Activated T-cell treated with anti-CD3 and anti-CD28 coated beads, Interleukin-2, amount 50 U/mL, for 72 hours (primary cell): ENCODE measurements around the gene DHRS2. TPM values are rescaled to one million over a fixed set of nuclear protein-coding genes. Genes with fewer than 3 reads are reported as not detected.

Experiments
- ATAC-seq, 2 donors: fragments of 150-1000 bp; cut with Tn5 transposase; replicated peaks in 1 of 2; 2 replicates each; pipeline ENCODE4 v1.10.0; 2021; ENCODE audit warnings: moderate library complexity in 2 of 2, mild to moderate bottlenecking in 1 of 2
- DNase-seq, 2 donors: peaks; one replicate each; pipeline ENCODE4 v3.0.0; 2021 to 2022; ENCODE audit warnings: mixed read lengths in 1 of 2
- H3K27ac Mint-ChIP-seq: one replicate; pipeline ENCODE4 v1.8.0; 2022; ENCODE audit warnings: mild to moderate bottlenecking, moderate library complexity, mixed read lengths
- H3K27me3 Mint-ChIP-seq: one replicate; pipeline ENCODE4 v1.8.0; 2022; ENCODE audit warnings: low read depth, mixed read lengths
- H3K36me3 Mint-ChIP-seq, 2 donors: one replicate each; pipeline ENCODE4 v1.8.0; 2022; ENCODE audit warnings: mixed read lengths in 2 of 2, mild to moderate bottlenecking in 1 of 2; ENCODE audit not compliant: insufficient read depth in 2 of 2
- H3K4me1 Mint-ChIP-seq: one replicate; pipeline ENCODE4 v1.8.0; 2022; ENCODE audit warnings: low read depth, mixed read lengths
- H3K4me3 Mint-ChIP-seq, 2 donors: one replicate each; pipeline ENCODE4 v1.8.0; 2022; ENCODE audit warnings: mild to moderate bottlenecking in 2 of 2, mixed read lengths in 2 of 2, moderate library complexity in 2 of 2
- H3K9me3 Mint-ChIP-seq, 2 donors: one replicate each; pipeline ENCODE4 v1.8.0; 2022; ENCODE audit warnings: mixed read lengths in 2 of 2
- total RNA-seq, 2 donors: library from RNA; stranded (reverse); gene quantifications; one replicate each; pipeline ENCODE4 v1.2.3, GENCODE V29; 2022

DHRS2 gene
- total RNA-seq, 2 donors from 2014 or later: 5.0 to 10.6 TPM

DNA sequence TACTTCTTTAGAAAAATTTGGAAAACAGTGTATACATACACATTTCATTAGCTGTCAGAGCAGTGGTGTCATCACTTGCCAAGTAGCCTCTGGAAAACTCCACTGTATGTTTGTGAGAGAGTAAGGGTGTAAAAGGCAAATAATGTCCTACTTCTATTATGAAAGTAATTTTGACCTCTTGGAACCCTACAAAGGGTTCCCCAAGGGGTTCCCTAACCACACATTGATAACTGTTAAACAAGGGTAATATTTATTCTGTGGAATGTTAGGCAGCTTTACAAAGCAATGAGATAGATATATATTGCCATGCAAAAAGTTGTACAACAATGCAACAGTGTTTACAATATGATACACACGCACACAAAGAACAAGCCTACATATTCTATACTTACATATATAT lies 18.6 kb upstream of the DHRS2 start:
- ATAC-seq (no peak), DNase-seq (no peak)
- Mint-ChIP-seq H3K36me3 (no peaks in the 10 kb centered on the region), H3K27me3 (peaks cover 8% of the 10 kb centered on the region), H3K27ac (no peak overlapping the region), H3K9me3 (no peaks in the 10 kb centered on the region), H3K4me3 (no peak overlapping the region), H3K4me1 (no peaks in the 10 kb centered on the region)

DNA sequence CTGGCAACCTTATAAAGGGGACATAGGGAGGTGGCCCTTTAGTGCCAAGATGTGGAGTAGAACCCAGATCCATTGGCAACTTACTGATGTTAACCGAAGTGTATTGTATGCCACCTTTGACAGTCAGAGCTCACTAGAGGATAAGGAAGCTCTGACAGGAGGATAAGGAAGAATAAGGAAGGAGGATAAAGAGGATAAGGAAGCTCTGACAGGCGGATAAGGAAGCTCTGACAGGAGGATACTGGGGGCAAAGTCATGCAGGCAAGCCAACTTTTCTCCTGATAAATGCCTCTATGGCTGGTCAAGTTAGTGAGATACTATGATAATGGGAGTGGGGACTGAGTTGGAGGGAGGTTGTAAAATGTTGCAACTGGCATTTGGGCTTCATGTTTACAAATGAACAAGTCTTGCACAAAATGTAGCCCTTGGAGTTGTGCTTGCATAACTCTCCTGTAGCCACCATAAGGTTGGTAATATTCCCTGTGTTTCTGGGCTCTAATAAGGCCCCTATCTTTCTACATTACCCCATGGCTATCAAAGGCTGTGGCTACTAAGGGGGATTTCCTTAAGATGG lies 17.7 kb upstream of the DHRS2 start:
- ATAC-seq (no peak), DNase-seq (no peak)
- no peaks in the 10 kb centered on the region for H3K36me3 Mint-ChIP-seq
- H3K27ac Mint-ChIP-seq: no peak overlapping the region
- no peak overlapping the region for H3K4me3 Mint-ChIP-seq
- H3K27me3 Mint-ChIP-seq: peaks cover 12% of the 10 kb centered on the region
- H3K4me1 Mint-ChIP-seq: no peaks in the 10 kb centered on the region
- no peaks in the 10 kb centered on the region for H3K9me3 Mint-ChIP-seq

GRCh38 chr14:23620177-23620702 lies 15.9 kb upstream of the DHRS2 start:
- DNase-seq (no peak), ATAC-seq (no peak)
- Mint-ChIP-seq H3K27ac (no peak overlapping the region), H3K9me3 (peaks cover 5% of the 10 kb centered on the region in 2 donors), H3K27me3 (peaks cover 12% of the 10 kb centered on the region), H3K4me3 (no peak overlapping the region), H3K36me3 (peaks cover 5 to 6% of the 10 kb centered on the region in 2 donors), H3K4me1 (no peaks in the 10 kb centered on the region)

DNA sequence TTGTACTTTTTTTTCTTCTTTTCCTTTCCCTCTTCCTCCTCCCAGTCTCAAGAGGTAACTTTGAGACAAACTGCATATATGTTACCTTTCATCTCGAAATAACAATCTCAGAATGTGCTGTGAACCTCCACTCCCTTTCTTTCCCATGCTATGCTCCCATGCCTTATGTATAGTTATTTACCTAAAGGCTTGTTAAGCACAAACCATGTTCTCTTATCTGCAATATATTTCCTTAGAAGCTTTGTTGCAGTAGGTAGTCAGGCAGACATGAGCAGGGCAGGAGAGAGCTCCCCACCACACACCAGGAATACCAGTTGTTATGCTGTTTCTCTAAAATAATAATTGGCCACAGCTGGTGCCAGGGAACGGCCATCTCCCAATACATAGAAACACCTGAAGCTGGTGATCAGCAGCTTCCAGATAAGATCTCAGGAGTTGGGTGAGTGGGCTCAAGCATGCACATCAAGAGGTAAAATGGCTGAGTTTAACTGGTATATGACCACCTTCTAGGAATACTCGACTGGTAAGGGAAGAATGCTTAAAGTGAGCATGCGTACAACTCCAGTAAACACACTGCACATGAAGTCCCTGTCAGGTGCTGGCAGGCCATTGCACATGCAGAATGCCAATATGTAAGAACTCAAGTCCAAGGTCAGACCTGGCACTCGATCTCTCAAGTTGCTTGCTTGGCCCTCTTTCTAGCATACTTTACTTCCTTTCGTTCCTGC lies 14.8 kb upstream of the DHRS2 start:
- ATAC-seq (no peak), DNase-seq (no peak)
- H3K4me1 Mint-ChIP-seq: no peaks in the 10 kb centered on the region
- H3K9me3 Mint-ChIP-seq: peaks cover 5% of the 10 kb centered on the region in 2 donors
- H3K27me3 Mint-ChIP-seq: peaks cover 12% of the 10 kb centered on the region
- H3K36me3 Mint-ChIP-seq: peaks cover 5 to 6% of the 10 kb centered on the region in 2 donors
- no peak overlapping the region for H3K27ac Mint-ChIP-seq
- no peak overlapping the region for H3K4me3 Mint-ChIP-seq

DNA sequence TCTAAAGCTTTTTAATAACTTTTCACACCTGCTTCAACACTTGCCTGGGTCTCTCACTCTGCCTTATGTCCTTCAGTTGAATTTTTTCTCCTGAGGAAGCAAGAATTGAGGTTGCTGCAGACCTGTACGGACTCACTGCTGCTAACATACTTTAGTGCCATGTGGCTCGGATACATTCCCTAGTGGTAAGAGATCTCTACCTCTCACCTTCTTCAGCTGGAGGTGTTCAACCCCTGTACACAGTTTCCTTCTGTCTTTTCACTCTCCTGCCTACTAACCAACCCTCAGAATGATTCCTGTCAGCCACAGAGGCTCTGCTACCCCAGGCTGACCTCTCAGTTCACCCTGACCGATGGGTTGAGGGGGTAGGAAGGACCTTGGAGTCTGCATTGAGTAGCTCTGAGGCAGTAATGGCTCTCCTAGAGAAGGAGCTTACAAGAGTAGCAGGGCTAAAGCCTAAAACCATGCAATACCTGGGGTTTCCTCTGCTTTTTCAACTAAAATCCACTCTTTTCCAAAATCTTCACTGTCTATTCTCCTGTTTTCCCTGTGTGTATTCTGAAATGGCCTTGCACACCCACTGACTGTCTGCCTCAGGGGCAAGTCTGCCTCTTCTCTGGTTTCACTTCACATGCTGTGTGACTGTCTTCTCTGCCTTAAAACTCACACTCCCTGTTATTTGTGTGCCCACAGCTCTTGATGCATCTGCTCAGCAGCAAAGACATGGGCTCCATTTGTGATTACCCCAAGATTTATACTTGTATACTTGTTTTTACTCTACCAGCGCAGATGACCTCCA lies 14.0 kb upstream of the DHRS2 start:
- DNase-seq (no peak), ATAC-seq (no peak)
- Mint-ChIP-seq H3K36me3 (peaks cover 5 to 6% of the 10 kb centered on the region in 2 donors), H3K9me3 (peaks cover 5 to 6% of the 10 kb centered on the region in 2 donors), H3K4me1 (no peaks in the 10 kb centered on the region), H3K4me3 (no peak overlapping the region), H3K27me3 (peaks cover 12% of the 10 kb centered on the region), H3K27ac (no peak overlapping the region)

DNA sequence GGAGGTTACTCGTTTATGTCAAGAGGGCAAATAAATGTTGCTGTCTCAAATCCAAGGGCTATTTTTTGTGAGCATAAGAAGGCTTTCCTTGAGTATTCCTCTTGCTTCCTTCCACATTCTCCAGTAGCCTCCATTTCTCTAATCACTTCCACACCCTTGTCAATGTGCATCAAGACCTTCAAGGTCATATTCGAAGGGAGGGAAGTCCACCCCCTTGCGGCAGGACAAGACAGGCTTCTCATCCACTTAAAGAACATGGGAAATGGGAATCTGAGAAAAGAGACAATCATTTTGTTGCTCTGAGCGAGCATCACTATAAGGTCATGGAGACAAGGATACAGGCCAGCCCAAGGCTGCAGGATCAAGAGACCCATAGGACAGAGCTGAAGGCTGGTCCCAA lies 13.2 kb upstream of the DHRS2 start:
- Mint-ChIP-seq H3K27me3 (peaks cover 12% of the 10 kb centered on the region), H3K27ac (no peak overlapping the region), H3K4me3 (no peak overlapping the region), H3K9me3 (peaks cover 5 to 6% of the 10 kb centered on the region in 2 donors), H3K4me1 (no peaks in the 10 kb centered on the region), H3K36me3 (peaks cover 5 to 6% of the 10 kb centered on the region in 2 donors)
- no peak for DNase-seq
- no peak for ATAC-seq

DNA sequence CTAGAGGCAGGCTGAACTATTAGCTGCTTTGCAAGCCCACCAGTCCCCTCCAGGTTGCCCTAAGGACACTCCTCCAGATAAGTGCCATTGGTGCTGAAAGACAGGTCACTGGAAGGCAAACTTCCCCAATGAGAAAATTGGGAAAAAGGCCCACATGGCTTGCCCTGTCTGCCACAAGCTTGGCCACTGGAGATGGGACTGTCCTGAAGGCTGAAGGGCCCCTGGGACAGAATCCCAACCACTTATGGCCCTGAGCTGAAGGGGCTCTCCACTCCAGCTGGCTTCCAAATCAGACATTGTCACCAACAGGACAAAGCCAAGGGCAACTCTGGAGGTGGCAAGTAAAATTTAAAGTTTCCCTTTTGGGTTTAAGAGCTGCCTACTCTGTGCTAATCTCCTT lies 12.2 kb upstream of the DHRS2 start:
- Mint-ChIP-seq H3K27me3 (peaks cover 12% of the 10 kb centered on the region), H3K9me3 (peaks cover 5 to 6% of the 10 kb centered on the region in 2 donors), H3K36me3 (peaks cover 5 to 6% of the 10 kb centered on the region in 2 donors), H3K4me1 (no peaks in the 10 kb centered on the region), H3K27ac (no peak overlapping the region), H3K4me3 (no peak overlapping the region)
- ATAC-seq: no peak
- no peak for DNase-seq

DNA sequence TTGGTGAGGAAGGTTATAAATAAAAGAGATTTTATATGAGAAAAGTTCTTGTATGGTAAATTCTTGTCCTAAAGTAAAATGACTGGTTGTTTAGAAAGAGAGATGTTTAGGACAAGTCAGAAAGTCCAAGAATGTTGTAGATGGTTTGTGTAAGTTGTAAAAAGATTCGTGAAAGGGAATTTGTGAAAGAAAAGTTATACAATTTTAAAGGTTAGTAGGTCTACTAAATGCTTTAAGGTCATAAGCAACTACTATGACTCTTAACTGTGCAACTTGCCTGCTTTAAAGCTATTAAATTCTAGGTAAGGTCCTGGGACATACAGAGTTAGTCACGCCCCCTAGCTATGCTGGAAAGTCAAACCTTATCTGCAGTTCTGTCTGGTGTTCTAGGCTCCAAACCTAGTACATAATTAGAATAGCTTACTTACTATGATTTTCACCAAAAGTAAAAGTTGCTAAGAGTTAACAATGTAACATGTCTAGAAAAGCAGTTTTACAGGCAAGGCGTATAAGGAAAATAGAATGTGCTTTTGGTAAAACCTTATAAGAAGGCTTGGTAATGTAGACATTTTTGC lies 11.2 kb upstream of the DHRS2 start:
- H3K9me3 Mint-ChIP-seq: peaks cover 5 to 6% of the 10 kb centered on the region in 2 donors
- DNase-seq (no peak), ATAC-seq (no peak)
- H3K27me3 Mint-ChIP-seq: peaks cover 12% of the 10 kb centered on the region
- no peak overlapping the region for H3K4me3 Mint-ChIP-seq
- peaks cover 5 to 6% of the 10 kb centered on the region in 2 donors for H3K36me3 Mint-ChIP-seq
- no peak overlapping the region for H3K27ac Mint-ChIP-seq
- H3K4me1 Mint-ChIP-seq: no peaks in the 10 kb centered on the region

DNA sequence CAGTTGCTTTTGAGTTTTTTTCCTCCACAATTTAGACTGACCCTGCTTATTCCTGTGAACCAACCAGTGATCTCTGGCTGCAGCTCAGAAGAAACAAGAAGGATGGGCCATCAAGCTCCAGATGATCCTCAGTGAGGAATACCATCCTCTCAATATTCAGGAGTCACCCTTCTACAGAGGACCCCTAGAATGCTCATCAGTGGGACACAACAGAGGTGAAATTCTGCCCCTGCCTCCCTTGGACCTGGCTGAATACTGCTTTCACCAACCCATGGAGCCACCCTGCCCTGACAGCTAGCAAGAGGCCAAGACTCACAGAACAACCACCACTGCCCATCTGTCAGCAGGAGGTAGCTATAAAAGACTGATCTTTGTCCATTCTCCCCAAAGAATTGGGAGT lies 9.2 kb upstream of the DHRS2 start:
- peaks cover 4% of the 10 kb centered on the region for H3K4me1 Mint-ChIP-seq
- H3K27me3 Mint-ChIP-seq: peaks cover 10% of the 10 kb centered on the region
- no peak overlapping the region for H3K27ac Mint-ChIP-seq
- peaks cover 5 to 6% of the 10 kb centered on the region in 2 donors for H3K36me3 Mint-ChIP-seq
- H3K4me3 Mint-ChIP-seq: no peak overlapping the region
- no peak for ATAC-seq
- H3K9me3 Mint-ChIP-seq: peaks cover 5 to 6% of the 10 kb centered on the region in 2 donors
- no peak for DNase-seq

DNA sequence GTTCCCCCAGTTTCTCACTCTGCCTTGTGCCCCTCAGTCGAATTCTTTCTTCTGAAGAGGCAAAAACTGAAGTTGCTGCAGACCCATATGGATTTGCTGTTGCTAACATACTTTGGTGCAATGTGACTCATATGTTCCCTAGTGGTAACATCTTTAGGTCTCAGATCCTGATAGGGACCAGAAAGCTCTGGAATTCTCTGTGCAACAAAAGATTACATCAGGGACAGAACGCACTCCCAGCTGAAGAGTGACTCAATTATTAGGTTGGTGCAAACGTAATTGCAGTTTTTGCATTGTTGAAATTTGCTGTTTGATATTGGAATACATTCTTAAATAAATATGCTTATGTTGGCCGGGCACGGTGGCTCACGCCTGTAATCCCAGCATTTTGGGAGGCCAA lies 8.2 kb upstream of the DHRS2 start:
- peaks cover 5 to 6% of the 10 kb centered on the region in 2 donors for H3K9me3 Mint-ChIP-seq
- DNase-seq (no peak), ATAC-seq (no peak)
- H3K36me3 Mint-ChIP-seq: peaks cover 5 to 6% of the 10 kb centered on the region in 2 donors
- no peak overlapping the region for H3K4me3 Mint-ChIP-seq
- peaks cover under 1% of the 10 kb centered on the region for H3K27me3 Mint-ChIP-seq
- no peak overlapping the region for H3K27ac Mint-ChIP-seq
- H3K4me1 Mint-ChIP-seq: peaks cover 9% of the 10 kb centered on the region

DNA sequence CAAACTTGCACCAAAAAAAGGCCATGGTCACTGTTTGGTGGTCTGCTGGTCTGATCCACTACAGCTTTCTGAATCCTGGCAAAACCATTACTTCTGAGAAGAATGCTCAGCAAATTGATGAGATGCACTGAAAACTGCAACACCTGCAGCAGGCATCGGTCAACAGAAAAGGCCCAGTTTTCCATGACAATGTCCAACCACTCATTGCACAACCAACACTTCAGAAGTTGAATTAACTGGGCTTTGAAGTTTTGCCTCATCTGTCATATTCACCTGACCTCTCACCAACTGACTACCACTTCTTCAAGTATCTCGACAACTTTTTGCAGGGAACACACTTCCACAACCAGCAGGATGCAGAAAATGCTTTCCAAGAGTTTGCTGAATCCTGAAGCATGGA lies 7.0 kb upstream of the DHRS2 start:
- no peak for ATAC-seq
- Mint-ChIP-seq H3K9me3 (peaks cover 5 to 6% of the 10 kb centered on the region in 2 donors), H3K36me3 (peaks cover 5 to 6% of the 10 kb centered on the region in 2 donors), H3K27me3 (no peaks in the 10 kb centered on the region), H3K27ac (no peak overlapping the region), H3K4me1 (peaks cover 9% of the 10 kb centered on the region), H3K4me3 (no peak overlapping the region)
- DNase-seq: no peak

DNA sequence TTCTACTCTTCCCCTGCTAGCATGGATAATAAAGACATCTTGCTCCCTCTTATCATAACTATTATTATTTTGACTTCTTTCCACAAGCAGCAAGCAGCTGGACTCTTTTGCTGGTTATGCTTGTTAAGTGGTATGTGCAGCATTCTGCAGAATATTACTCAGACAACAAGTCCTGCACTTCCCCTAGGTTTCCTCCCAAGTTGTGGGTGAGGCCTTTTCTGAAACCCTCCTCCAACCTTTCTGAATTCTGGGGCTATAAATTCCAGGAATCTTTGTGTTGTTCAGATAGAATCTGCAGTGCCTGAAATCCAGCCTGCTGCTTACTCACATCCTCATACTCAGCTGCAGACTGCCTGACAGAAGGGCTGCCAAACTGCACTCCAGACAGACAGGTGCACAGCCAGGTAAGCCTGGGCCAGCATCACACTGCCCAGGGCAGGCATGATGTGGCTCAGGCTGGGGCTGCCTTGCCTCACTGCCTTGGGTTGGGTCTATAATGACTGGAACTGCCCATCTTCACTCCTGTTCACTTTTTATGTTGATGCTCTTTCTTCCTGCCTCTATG lies 6.2 kb upstream of the DHRS2 start:
- no peak for ATAC-seq
- Mint-ChIP-seq H3K27ac (no peak overlapping the region), H3K27me3 (no peaks in the 10 kb centered on the region)

More for the DNA sequence above, 6.2 kb upstream of the DHRS2 start:
- H3K9me3 Mint-ChIP-seq: peaks cover 0 to 2% of the 10 kb centered on the region in 2 donors
- H3K36me3 Mint-ChIP-seq: no peaks in the 10 kb centered on the region
- H3K4me1 Mint-ChIP-seq: peaks cover 9% of the 10 kb centered on the region
- no peak overlapping the region for H3K4me3 Mint-ChIP-seq
- DNase-seq: no peak
